GM12878 (cell line): ENCODE measurements around the gene POLR1A. TPM values are rescaled to one million over a fixed set of nuclear protein-coding genes. Genes with fewer than 3 reads are reported as not detected.

Experiments used
- ATAC-seq: fragments of 200-7000 bp; cut with Tn5 transposase; 3 replicates; pipeline ENCODE4 v1.9.1; 2020; ENCODE audit warnings: mild to moderate bottlenecking, moderate library complexity
- BruUV-seq: library from RNA; stranded (reverse); fragments of 400-500 nt; replicated peaks from 2 replicates; lab custom pipeline; 2021; lab: Mats Ljungman, UMichigan
- CTCF ChIA-PET: fragments of 300-600 bp; sonication (Branson Sonifier 250); formaldehyde crosslinking; extraction: SDS; loops from one replicate; lab custom pipeline; 2021; ENCODE audit warnings: inconsistent platforms; lab: Yijun Ruan, JAX
- POLR2A ChIA-PET: fragments of 350-600 bp; formaldehyde crosslinking; extraction: SDS; loops from one replicate; lab custom pipeline; 2021; ENCODE audit warnings: inconsistent platforms; lab: Charles Lee
- RAD21 ChIA-PET: fragments of 300-600 bp; sonication (Branson Sonifier 250); formaldehyde crosslinking; loops from one replicate; lab custom pipeline; 2023; ENCODE audit warnings: antibody characterized with exemption; ENCODE audit not compliant: unreplicated experiment; lab: Charles Lee
- SMC1A ChIA-PET: fragments of 300-600 bp; sonication (Branson Sonifier 250); formaldehyde crosslinking; loops from one replicate; lab custom pipeline; 2023; ENCODE audit not compliant: unreplicated experiment, uncharacterized antibody; lab: Charles Lee
- DNase-seq: peaks from one replicate; pipeline ENCODE4 v3.0.0-alpha.2; 2011; ENCODE audit warnings: low read depth, low spot score
- FAIRE-seq: peaks from 3 replicates; lab custom pipeline; 2011; peaks lifted over from hg19 to GRCh38; lab: Jason Lieb, UNC
- H2AFZ ChIP-seq: 2 replicates; pipeline ENCODE4 v1.6.0; 2011; ENCODE audit warnings: low read depth, low read length, control low read depth; ENCODE audit not compliant: control insufficient read depth
- H3K27ac ChIP-seq: 2 replicates; pipeline ENCODE4 v1.5.1; 2011; ENCODE audit warnings: control low read depth; ENCODE audit not compliant: control insufficient read depth, insufficient read depth
- H3K27me3 ChIP-seq, 2 experiments: replicated peaks in 1 of 2; 2 replicates each; pipeline versions ENCODE4 v1.6.0 to v1.6.1; 2011; ENCODE audit warnings: low read length in 1 of 2; ENCODE audit not compliant: control insufficient read depth in 2 of 2, insufficient read depth in 2 of 2
- H3K36me3 ChIP-seq, 2 experiments: 2 replicates each; pipeline ENCODE4 v1.5.1; 2011; ENCODE audit warnings: low read length in 1 of 2; ENCODE audit not compliant: control insufficient read depth in 2 of 2, insufficient read depth in 2 of 2
- H3K4me1 ChIP-seq: 2 replicates; pipeline ENCODE4 v1.6.1; 2011; ENCODE audit warnings: mild to moderate bottlenecking, low read length, moderate library complexity, mixed read lengths; ENCODE audit not compliant: control insufficient read depth, insufficient read depth
- H3K4me2 ChIP-seq: 2 replicates; pipeline ENCODE4 v1.6.0; 2011; ENCODE audit warnings: control low read depth; ENCODE audit not compliant: control insufficient read depth, insufficient read depth
- H3K4me3 ChIP-seq: fragments of 200-600 bp; sonication (generic); 2 replicates; pipeline ENCODE4 v1.5.1; 2016
- H3K79me2 ChIP-seq: 2 replicates; pipeline ENCODE4 v1.6.0; 2011; ENCODE audit warnings: low read length; ENCODE audit not compliant: control insufficient read depth, insufficient read depth
- H3K9ac ChIP-seq: 2 replicates; pipeline ENCODE4 v1.8.0; 2011; ENCODE audit warnings: low read length, control low read depth, mixed read lengths; ENCODE audit not compliant: control insufficient read depth, insufficient read depth
- H3K9me3 ChIP-seq: replicated peaks from 3 replicates; pipeline ENCODE4 v1.5.1; 2011; ENCODE audit warnings: mild to moderate bottlenecking, low read length; ENCODE audit not compliant: control insufficient read depth, insufficient read depth
- H4K20me1 ChIP-seq: 2 replicates; pipeline ENCODE4 v1.6.0; 2011; ENCODE audit not compliant: control insufficient read depth, insufficient read depth
- BHLHE40 ChIP-seq, 2 experiments: fragments of 450-650 bp in 1 of 2; IDR thresholded peaks; 2 replicates each; pipeline ENCODE4 v1.6.1; 2011 to 2017; ENCODE audit warnings: low read depth in 2 of 2, borderline replicate concordance in 1 of 2, improper control_type of control experiment in 1 of 2, low read length in 1 of 2, mild to moderate bottlenecking in 1 of 2
- CBX3 ChIP-seq: fragments of 200-600 bp; sonication (generic); IDR thresholded peaks from 2 replicates; pipeline ENCODE4 v1.6.1; 2016; ENCODE audit warnings: low read depth, borderline replicate concordance
- CBX5 ChIP-seq: sonication (generic); IDR thresholded peaks from 2 replicates; pipeline ENCODE4 v1.6.1; 2016; ENCODE audit warnings: low read depth, moderate library complexity, mild to moderate bottlenecking, inconsistent platforms
- CHD1 ChIP-seq: IDR thresholded peaks from 2 replicates; pipeline ENCODE4 v1.6.1; 2012; ENCODE audit warnings: low read depth, low read length, improper control_type of control experiment
- CREM ChIP-seq: IDR thresholded peaks from 2 replicates; pipeline ENCODE4 v1.6.1; 2014; ENCODE audit warnings: antibody characterized with exemption, low read depth
- DPF2 ChIP-seq: fragments of 450-650 bp; IDR thresholded peaks from 2 replicates; pipeline ENCODE4 v1.6.1; 2017; ENCODE audit warnings: mild to moderate bottlenecking
- ESRRA ChIP-seq: IDR thresholded peaks from 2 replicates; pipeline ENCODE4 v1.6.1; 2012; ENCODE audit warnings: mild to moderate bottlenecking, low read length, improper control_type of control experiment
- HDGF ChIP-seq: fragments of 450-650 bp; IDR thresholded peaks from 2 replicates; pipeline ENCODE4 v1.6.1; 2016; ENCODE audit warnings: antibody characterized with exemption
- IRF4 ChIP-seq: IDR thresholded peaks from 2 replicates; pipeline ENCODE4 v1.6.1; 2011; ENCODE audit warnings: low read depth, low read length
- NFIC ChIP-seq: IDR thresholded peaks from 2 replicates; pipeline ENCODE4 v1.6.1; 2012; ENCODE audit warnings: low read depth, mild to moderate bottlenecking, inconsistent platforms, low read length, moderate library complexity
- NR2C1 ChIP-seq: fragments of 450-650 bp; IDR thresholded peaks from 2 replicates; pipeline ENCODE4 v1.6.1; 2017; ENCODE audit warnings: antibody characterized with exemption, mild to moderate bottlenecking, moderate library complexity
- NRF1 ChIP-seq: conservative IDR thresholded peaks from 2 replicates; pipeline ENCODE4 v1.6.1; 2011; ENCODE audit warnings: mild to moderate bottlenecking, low read depth, low read length, improper control_type of control experiment
- POLR2AphosphoS5 ChIP-seq: IDR thresholded peaks from 2 replicates; pipeline ENCODE4 v1.6.1; 2011; ENCODE audit warnings: mild to moderate bottlenecking, low read length, inconsistent platforms
- RFX5 ChIP-seq: IDR thresholded peaks from 2 replicates; pipeline ENCODE4 v1.6.1; 2011; ENCODE audit warnings: low read depth, low read length, improper control_type of control experiment
- SIX5 ChIP-seq: IDR thresholded peaks from 2 replicates; pipeline ENCODE4 v1.6.1; 2011; ENCODE audit warnings: mild to moderate bottlenecking, low read depth, low read length, moderate library complexity; ENCODE audit not compliant: severe bottlenecking
- SP1 ChIP-seq: IDR thresholded peaks from one replicate; pipeline ENCODE4 v1.6.1; 2011; ENCODE audit warnings: low read depth, low read length
- SPI1 ChIP-seq: IDR thresholded peaks from 2 replicates; pipeline ENCODE4 v1.6.1; 2011; ENCODE audit warnings: low read depth, mild to moderate bottlenecking, low read length, moderate library complexity, borderline replicate concordance; ENCODE audit not compliant: insufficient read depth
- TAF1 ChIP-seq: IDR thresholded peaks from 2 replicates; pipeline ENCODE4 v1.6.1; 2011; ENCODE audit warnings: mild to moderate bottlenecking, low read depth, low read length, borderline replicate concordance
- TARDBP ChIP-seq: IDR thresholded peaks from 2 replicates; pipeline ENCODE4 v1.6.1; 2016; ENCODE audit warnings: borderline replicate concordance
- ZNF207 ChIP-seq: fragments of 450-650 bp; IDR thresholded peaks from 2 replicates; pipeline ENCODE4 v1.6.1; 2014; ENCODE audit warnings: antibody characterized with exemption, mild to moderate bottlenecking, borderline replicate concordance
- ZNF217 ChIP-seq: fragments of 450-650 bp; IDR thresholded peaks from 2 replicates; pipeline ENCODE4 v1.6.1; 2017; ENCODE audit warnings: antibody characterized with exemption, mild to moderate bottlenecking
- WGBS: methylation state at CpG from one replicate; pipeline ENCODE4 v1.1.6; 2016; ENCODE audit warnings: low lambda C conversion rate; ENCODE audit not compliant: insufficient replicate concordance, insufficient coverage; ENCODE audit errors: missing lambda C conversion rate; 5-methylcytosine and 5-hydroxymethylcytosine counted together
- in situ Hi-C: fragments of 300-500 bp; cut with MboI; formaldehyde crosslinking; loops from 9 replicates; pipeline ENCODE4 v1.14.3; 2018; ENCODE audit warnings: mixed read lengths
- intact Hi-C: fragments of 100-400 bp; cut with micrococcal nuclease; formaldehyde crosslinking; loops from one replicate; pipeline ENCODE4 v1.14.2; 2022; ENCODE audit not compliant: unreplicated experiment
- polyA plus RNA-seq, 11 experiments: library from polyadenylated mRNA; depleted of rRNA in 4 of 11; unstranded in 6 of 11; stranded (reverse) in 5 of 11; fragments of >200 nt; fragmentation: Nextera tagmentation in 4 of 11; fragmentation: Illumina TruSeq in 1 of 11; extraction: Ambion mirVana in 4 of 11; extraction: Trizol in 1 of 11; gene quantifications; 1 replicate in 1 of 11; 2 replicates in 10 of 11; pipeline versions ENCODE4 v1.2.1 to v1.2.3, GENCODE V29; 2011 to 2016; ENCODE audit warnings: inconsistent platforms in 2 of 11, missing spikeins in 2 of 11, low read depth in 1 of 11
- total RNA-seq, 4 experiments: library from RNA; depleted of rRNA in 3 of 4; stranded (reverse); fragments of >200 nt in 3 of 4; fragmentation: Illumina TruSeq in 1 of 4; extraction: Trizol in 1 of 4; gene quantifications; 2 replicates each; pipeline versions ENCODE4 v1.2.1 to v1.2.3, GENCODE V29; 2013 to 2021
- TF ChIP-seq, protein P1 (sequence below): fragments of 450-650 bp; IDR thresholded peaks from 2 replicates; pipeline ENCODE4 v1.6.1; 2017; ENCODE audit warnings: borderline replicate concordance
- TF ChIP-seq, protein P2 (sequence below): IDR thresholded peaks from 2 replicates; pipeline ENCODE4 v1.6.1; 2011; ENCODE audit warnings: mild to moderate bottlenecking, low read depth, low read length, moderate library complexity; ENCODE audit not compliant: insufficient replicate concordance

POLR1A gene
- total and polyA plus RNA-seq, 10 of the 15 experiments (the other 5 are each of a cell fraction or from before 2014, with no cell fraction given), result 2.1 to 53.9 (median 17.8) TPM

- ChIA-PET SMC1A (interaction anchor here (0.9 to 3.4 kb wide), 12 partner anchors 9 to 307 kb away, joined by 3 to 19 read pairs (median 4); partner anchors contain the start of gene ST3GAL5), POLR2A (interaction anchor here (0.6 to 1.3 kb wide), 2 partner anchors 31 to 246 kb away, joined by 3 to 7 read pairs; no protein-coding TSS in a partner anchor), CTCF (interaction anchor here (0.9 to 2.4 kb wide), 10 partner anchors 10 to 252 kb away, joined by 3 to 11 read pairs (median 6); no protein-coding TSS in a partner anchor), RAD21 (interaction anchor here (0.7 to 2.2 kb wide), 8 partner anchors 11 to 241 kb away, joined by 3 to 15 read pairs (median 6); no protein-coding TSS in a partner anchor)
- intact Hi-C loops (no loop called here), in situ Hi-C loops (no loop called here)
- no peaks in the 10 kb centered on the region for H3K79me2 ChIP-seq
- H4K20me1 ChIP-seq, result no peaks in the 10 kb centered on the region
- no peak overlapping the region for H3K9ac ChIP-seq
- H3K27me3 ChIP-seq, result no peaks in the 10 kb centered on the region
- BruUV-seq, result no TSS peak
- DNase-seq (no peak), ATAC-seq (peak; percentile 73), FAIRE-seq (no peak)
- H3K27ac ChIP-seq, result no peak overlapping the region
- peaks cover 13% of the 10 kb centered on the region for H3K4me1 ChIP-seq
- peaks cover 3% of the 10 kb centered on the region; the same call in 2 of the 3 replicates for H3K9me3 ChIP-seq
- WGBS, result 28% methylated on average over 7 of the region's 7 CpGs
- H3K36me3 ChIP-seq, result peaks cover 17 to 35% of the 10 kb centered on the region in 2 experiments
- H3K4me3 ChIP-seq, result no peak overlapping the region
- H2AFZ ChIP-seq, result no peak overlapping the region
- H3K4me2 ChIP-seq, result no peak overlapping the region
- no peak for TF ChIP-seq NFIC
- peak; percentile 55 to 63; a peak in 2 of 4 replicates for TF ChIP-seq BHLHE40 (IDR thresholded peaks at IDR 0.05; ENCODE audit: borderline replicate concordance in 1 of 2, low read depth in 2 of 2, low read length in 1 of 2)
- no peak for TF ChIP-seq CHD1
- TF ChIP-seq NR2C1, result no peak
- TF ChIP-seq DPF2, result no peak
- TF ChIP-seq TARDBP, result no peak
- no peak for TF ChIP-seq RFX5
- TF ChIP-seq NRF1, result no peak
- TF ChIP-seq POLR2AphosphoS5, result no peak
- TF ChIP-seq SP1, result no peak
- no peak for TF ChIP-seq ESRRA
- TF ChIP-seq CREM, result no peak
- TF ChIP-seq TAF1, result no peak
- TF ChIP-seq, protein P1, sequence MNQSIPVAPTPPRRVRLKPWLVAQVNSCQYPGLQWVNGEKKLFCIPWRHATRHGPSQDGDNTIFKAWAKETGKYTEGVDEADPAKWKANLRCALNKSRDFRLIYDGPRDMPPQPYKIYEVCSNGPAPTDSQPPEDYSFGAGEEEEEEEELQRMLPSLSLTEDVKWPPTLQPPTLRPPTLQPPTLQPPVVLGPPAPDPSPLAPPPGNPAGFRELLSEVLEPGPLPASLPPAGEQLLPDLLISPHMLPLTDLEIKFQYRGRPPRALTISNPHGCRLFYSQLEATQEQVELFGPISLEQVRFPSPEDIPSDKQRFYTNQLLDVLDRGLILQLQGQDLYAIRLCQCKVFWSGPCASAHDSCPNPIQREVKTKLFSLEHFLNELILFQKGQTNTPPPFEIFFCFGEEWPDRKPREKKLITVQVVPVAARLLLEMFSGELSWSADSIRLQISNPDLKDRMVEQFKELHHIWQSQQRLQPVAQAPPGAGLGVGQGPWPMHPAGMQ, result no peak
- no peak for TF ChIP-seq HDGF
- TF ChIP-seq IRF4, result no peak
- peak; percentile 11; the same call in 1 of the 2 replicates for TF ChIP-seq SPI1
- no peak for TF ChIP-seq CBX3
- TF ChIP-seq ZNF217, result no peak
- no peak for TF ChIP-seq ZNF207
- no peak for TF ChIP-seq SIX5
- TF ChIP-seq CBX5, result no peak
- TF ChIP-seq, protein P2, sequence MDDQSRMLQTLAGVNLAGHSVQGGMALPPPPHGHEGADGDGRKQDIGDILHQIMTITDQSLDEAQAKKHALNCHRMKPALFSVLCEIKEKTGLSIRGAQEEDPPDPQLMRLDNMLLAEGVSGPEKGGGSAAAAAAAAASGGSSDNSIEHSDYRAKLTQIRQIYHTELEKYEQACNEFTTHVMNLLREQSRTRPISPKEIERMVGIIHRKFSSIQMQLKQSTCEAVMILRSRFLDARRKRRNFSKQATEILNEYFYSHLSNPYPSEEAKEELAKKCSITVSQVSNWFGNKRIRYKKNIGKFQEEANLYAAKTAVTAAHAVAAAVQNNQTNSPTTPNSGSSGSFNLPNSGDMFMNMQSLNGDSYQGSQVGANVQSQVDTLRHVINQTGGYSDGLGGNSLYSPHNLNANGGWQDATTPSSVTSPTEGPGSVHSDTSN, result no peak
Measured at GRCh38 chr2:86068136-86068588, 37.5 kb downstream of the POLR1A start.
